CD4-positive, alpha-beta memory T cell (primary cell): Measurements from ENCODE around the gene ERN2. TPM values are rescaled to one million over a fixed set of nuclear protein-coding genes. Genes with fewer than 3 reads are reported as not detected.

Experiments used
- CTCF ChIA-PET: fragments of 350-600 bp; sonication (Branson Sonifier 250); formaldehyde crosslinking; loops from one replicate; lab custom pipeline; 2021; ENCODE audit warnings: inconsistent platforms; ENCODE audit not compliant: partially characterized antibody; lab: Charles Lee
- POLR2A ChIA-PET: fragments of 350-600 bp; sonication (Branson Sonifier 250); formaldehyde crosslinking; loops from one replicate; lab custom pipeline; 2021; ENCODE audit not compliant: partially characterized antibody; lab: Charles Lee
- DNase-seq, 5 donors: peaks; one replicate each; pipeline versions ENCODE4 v3.0.0 to v3.0.0-alpha.2; 2020 to 2022; ENCODE audit warnings: mixed read lengths in 1 of 5
- H3K27ac ChIP-seq: one replicate; pipeline ENCODE4 v1.7.0; 2013; ENCODE audit warnings: low read depth, low read length
- H3K27me3 ChIP-seq: 2 replicates; pipeline ENCODE4 v1.7.0; 2013; ENCODE audit warnings: mild to moderate bottlenecking, low read length, moderate library complexity; ENCODE audit not compliant: insufficient read depth
- H3K36me3 ChIP-seq: 2 replicates; pipeline ENCODE4 v1.7.0; 2013; ENCODE audit warnings: mild to moderate bottlenecking, low read length, moderate library complexity; ENCODE audit not compliant: insufficient read depth
- H3K4me1 ChIP-seq: 2 replicates; pipeline ENCODE4 v1.7.0; 2013; ENCODE audit warnings: mild to moderate bottlenecking, low read length, moderate library complexity; ENCODE audit not compliant: insufficient read depth
- H3K4me3 ChIP-seq, 2 donors: one replicate each; pipeline ENCODE4 v1.7.0; 2013; ENCODE audit warnings: low read length in 2 of 2, mild to moderate bottlenecking in 1 of 2
- H3K9me3 ChIP-seq, 2 donors: one replicate each; pipeline ENCODE4 v1.7.0; 2013; ENCODE audit warnings: low read length in 2 of 2, control low read depth in 1 of 2; ENCODE audit not compliant: control insufficient read depth in 1 of 2
- H3K27ac Mint-ChIP-seq, 7 donors: one replicate each; pipeline ENCODE4 v1.8.0; 2020 to 2021; ENCODE audit warnings: mixed read lengths in 7 of 7, mild to moderate bottlenecking in 6 of 7, inconsistent platforms in 3 of 7, moderate library complexity in 3 of 7
- H3K27me3 Mint-ChIP-seq, 2 donors: one replicate each; pipeline ENCODE4 v1.8.0; 2020 to 2021; ENCODE audit warnings: mixed read lengths in 2 of 2
- H3K36me3 Mint-ChIP-seq, 2 donors: one replicate each; pipeline ENCODE4 v1.8.0; 2020 to 2021; ENCODE audit warnings: mixed read lengths in 2 of 2, inconsistent platforms in 1 of 2, mild to moderate bottlenecking in 1 of 2
- H3K4me1 Mint-ChIP-seq, 4 donors: one replicate each; pipeline ENCODE4 v1.8.0; 2020 to 2021; ENCODE audit warnings: mixed read lengths in 4 of 4, mild to moderate bottlenecking in 1 of 4
- H3K4me3 Mint-ChIP-seq, 8 donors: one replicate each; pipeline ENCODE4 v1.8.0; 2020 to 2021; ENCODE audit warnings: mixed read lengths in 8 of 8, mild to moderate bottlenecking in 7 of 8, moderate library complexity in 6 of 8, inconsistent platforms in 3 of 8
- H3K9me3 Mint-ChIP-seq, 8 donors: one replicate each; pipeline ENCODE4 v1.8.0; 2020 to 2021; ENCODE audit warnings: mixed read lengths in 8 of 8, mild to moderate bottlenecking in 5 of 8, inconsistent platforms in 3 of 8, moderate library complexity in 1 of 8
- intact Hi-C: fragments of 100-400 bp; cut with micrococcal nuclease; formaldehyde crosslinking; loops from one replicate; pipeline ENCODE4 v1.15.1; 2023
- polyA plus RNA-seq, 2 donors: library from polyadenylated mRNA; unstranded; fragments of 300-500 nt; fragmentation: Illumina TruSeq; gene quantifications; one replicate each; pipeline ENCODE4 v1.2.3, GENCODE V29; 2021
- total RNA-seq, 2 experiments: library from RNA; stranded (reverse); gene quantifications; one replicate each; pipeline ENCODE4 v1.2.3, GENCODE V29; 2021

Gene ERN2
- total and polyA plus RNA-seq, 4 experiments from 2014 or later: not detected

DNA sequence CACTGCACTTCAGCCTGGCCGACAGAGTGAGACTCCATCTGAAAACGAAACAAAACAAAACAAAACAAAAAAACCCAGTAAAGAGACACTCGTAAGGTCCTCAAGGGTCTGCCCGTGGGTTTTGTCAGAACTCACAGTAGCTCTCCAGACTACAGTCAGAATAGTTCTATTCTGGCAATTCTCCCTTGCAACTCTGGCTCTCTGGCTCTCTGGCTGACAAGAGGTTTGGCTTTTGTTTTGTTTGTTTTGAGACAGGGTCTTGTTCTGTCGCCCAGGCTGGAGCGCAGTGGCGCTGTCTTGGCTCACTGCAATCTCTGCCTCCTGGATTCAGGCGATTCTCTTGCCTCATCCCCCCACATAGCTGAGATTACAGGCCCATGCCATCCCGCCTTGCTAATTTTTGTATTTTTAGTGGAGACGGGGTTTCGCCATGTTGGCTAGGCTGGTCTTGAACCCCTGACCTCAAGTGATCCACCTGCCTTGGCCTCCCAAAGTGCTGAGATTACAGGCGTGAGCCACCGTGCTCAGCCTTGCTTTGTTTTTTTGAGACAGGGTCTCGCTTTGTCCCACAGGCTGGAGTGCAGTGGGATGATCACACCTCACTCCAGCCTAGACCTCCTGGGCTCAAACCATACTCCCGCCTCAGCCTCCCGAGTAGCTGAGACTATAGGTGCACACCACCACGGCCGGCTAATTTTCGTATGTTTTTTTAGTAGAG, 21.3 kb upstream of the ERN2 start:
- H3K4me1 Mint-ChIP-seq: peaks cover 3 to 6% (median 5%) of the 10 kb centered on the region in 4 donors
- H3K4me3 Mint-ChIP-seq: no peak overlapping the region
- CTCF ChIA-PET: interaction anchor here (1.0 to 1.7 kb wide), 4 partner anchors 9 to 770 kb away, joined by 4 to 6 read pairs (median 5); no protein-coding TSS in a partner anchor
- no peaks in the 10 kb centered on the region for H3K27me3 ChIP-seq
- DNase-seq: no peak
- no peak overlapping the region for H3K27ac ChIP-seq
- H3K36me3 Mint-ChIP-seq: no peaks in the 10 kb centered on the region
- peaks cover 4 to 10% of the 10 kb centered on the region in 2 donors for H3K27me3 Mint-ChIP-seq
- H3K4me1 ChIP-seq: no peaks in the 10 kb centered on the region
- H3K27ac Mint-ChIP-seq: no peak overlapping the region
- POLR2A ChIA-PET: no interaction called here
- H3K36me3 ChIP-seq: no peaks in the 10 kb centered on the region
- H3K4me3 ChIP-seq: no peak overlapping the region
- no peaks in the 10 kb centered on the region for H3K9me3 ChIP-seq
- intact Hi-C loops: no loop called here
- peaks cover 0 to 2% (median 0%) of the 10 kb centered on the region in 8 donors for H3K9me3 Mint-ChIP-seq

- H3K9me3 Mint-ChIP-seq: peaks cover 0 to 2% (median 0%) of the 10 kb centered on the region in 8 donors
- H3K4me3 Mint-ChIP-seq: no peak overlapping the region
- Histone ChIP-seq H3K27ac (no peak overlapping the region), H3K27me3 (no peaks in the 10 kb centered on the region), H3K9me3 (no peaks in the 10 kb centered on the region), H3K36me3 (no peaks in the 10 kb centered on the region), H3K4me1 (no peaks in the 10 kb centered on the region), H3K4me3 (no peak overlapping the region)
- ChIA-PET POLR2A (no interaction called here), CTCF (interaction anchor here (0.6 kb wide), 1 partner anchor 54 kb away, joined by 3 read pairs; no protein-coding TSS in a partner anchor)
- H3K4me1 Mint-ChIP-seq: peaks cover 3 to 6% (median 4%) of the 10 kb centered on the region in 4 donors
- H3K27ac Mint-ChIP-seq: no peak overlapping the region
- H3K36me3 Mint-ChIP-seq: no peaks in the 10 kb centered on the region
- DNase-seq: no peak
- intact Hi-C loops: no loop called here
- H3K27me3 Mint-ChIP-seq: peaks cover 9% of the 10 kb centered on the region in 2 donors
These were observed 16.7 kb upstream of the ERN2 start for GRCh38 chr16:23729503-23730424.

GRCh38 chr16:23728112-23728477, 15.1 kb upstream of the ERN2 start:
- Mint-ChIP-seq H3K27ac (no peak overlapping the region), H3K4me1 (peaks cover 3 to 6% (median 4%) of the 10 kb centered on the region in 4 donors), H3K27me3 (peaks cover 13 to 15% of the 10 kb centered on the region in 2 donors), H3K9me3 (peaks cover 0 to 13% (median 7%) of the 10 kb centered on the region in 8 donors), H3K4me3 (no peak overlapping the region), H3K36me3 (peaks cover under 1 to 2% of the 10 kb centered on the region in 2 donors)
- Histone ChIP-seq H3K9me3 (no peaks in the 10 kb centered on the region), H3K36me3 (no peaks in the 10 kb centered on the region), H3K27me3 (no peaks in the 10 kb centered on the region), H3K27ac (no peak overlapping the region), H3K4me3 (no peak overlapping the region), H3K4me1 (no peaks in the 10 kb centered on the region)
- ChIA-PET CTCF (interaction anchor here (0.8 to 1.2 kb wide), 3 partner anchors 40 to 50 kb away, joined by 3 to 4 read pairs (median 3); no protein-coding TSS in a partner anchor), POLR2A (no interaction called here)
- intact Hi-C loops: no loop called here
- DNase-seq: no peak

- H3K27me3 ChIP-seq: no peaks in the 10 kb centered on the region
- peaks cover 4 to 5% of the 10 kb centered on the region in 2 donors for H3K36me3 Mint-ChIP-seq
- H3K9me3 Mint-ChIP-seq: peaks cover 0 to 22% (median 16%) of the 10 kb centered on the region in 8 donors
- H3K4me1 Mint-ChIP-seq: peaks cover 3 to 6% (median 4%) of the 10 kb centered on the region in 4 donors
- no peak overlapping the region for H3K4me3 ChIP-seq
- no peak overlapping the region for H3K4me3 Mint-ChIP-seq
- H3K27ac Mint-ChIP-seq: no peak overlapping the region
- H3K27ac ChIP-seq: no peak overlapping the region
- H3K27me3 Mint-ChIP-seq: peaks cover 15 to 17% of the 10 kb centered on the region in 2 donors
- H3K9me3 ChIP-seq: no peaks in the 10 kb centered on the region
- intact Hi-C loops: no loop called here
- no peaks in the 10 kb centered on the region for H3K4me1 ChIP-seq
- ChIA-PET POLR2A (no interaction called here), CTCF (interaction anchor here (0.9 to 1.5 kb wide), 4 partner anchors 9 to 526 kb away, joined by 3 to 5 read pairs (median 4); no protein-coding TSS in a partner anchor)
- no peak for DNase-seq
- no peaks in the 10 kb centered on the region for H3K36me3 ChIP-seq
These were observed 13.7 kb upstream of the ERN2 start for GRCh38 chr16:23726710-23727109.

- Mint-ChIP-seq H3K27me3 (peaks cover 17 to 18% of the 10 kb centered on the region in 2 donors), H3K4me1 (peaks cover 3 to 6% (median 4%) of the 10 kb centered on the region in 4 donors), H3K27ac (no peak overlapping the region), H3K4me3 (no peak overlapping the region), H3K9me3 (peaks cover 0 to 27% (median 20%) of the 10 kb centered on the region in 8 donors), H3K36me3 (peaks cover 4 to 5% of the 10 kb centered on the region in 2 donors)
- intact Hi-C loops: no loop called here
- no peak for DNase-seq
- Histone ChIP-seq H3K27me3 (no peaks in the 10 kb centered on the region), H3K27ac (no peak overlapping the region), H3K4me1 (no peaks in the 10 kb centered on the region), H3K4me3 (no peak overlapping the region), H3K9me3 (no peaks in the 10 kb centered on the region), H3K36me3 (no peaks in the 10 kb centered on the region)
- POLR2A ChIA-PET: no interaction called here
- CTCF ChIA-PET: interaction anchor here (1.6 kb wide), 1 partner anchor 10 kb away, joined by 6 read pairs; no protein-coding TSS in a partner anchor
These were observed 11.7 kb upstream of the ERN2 start for GRCh38 chr16:23724785-23725131.

DNA sequence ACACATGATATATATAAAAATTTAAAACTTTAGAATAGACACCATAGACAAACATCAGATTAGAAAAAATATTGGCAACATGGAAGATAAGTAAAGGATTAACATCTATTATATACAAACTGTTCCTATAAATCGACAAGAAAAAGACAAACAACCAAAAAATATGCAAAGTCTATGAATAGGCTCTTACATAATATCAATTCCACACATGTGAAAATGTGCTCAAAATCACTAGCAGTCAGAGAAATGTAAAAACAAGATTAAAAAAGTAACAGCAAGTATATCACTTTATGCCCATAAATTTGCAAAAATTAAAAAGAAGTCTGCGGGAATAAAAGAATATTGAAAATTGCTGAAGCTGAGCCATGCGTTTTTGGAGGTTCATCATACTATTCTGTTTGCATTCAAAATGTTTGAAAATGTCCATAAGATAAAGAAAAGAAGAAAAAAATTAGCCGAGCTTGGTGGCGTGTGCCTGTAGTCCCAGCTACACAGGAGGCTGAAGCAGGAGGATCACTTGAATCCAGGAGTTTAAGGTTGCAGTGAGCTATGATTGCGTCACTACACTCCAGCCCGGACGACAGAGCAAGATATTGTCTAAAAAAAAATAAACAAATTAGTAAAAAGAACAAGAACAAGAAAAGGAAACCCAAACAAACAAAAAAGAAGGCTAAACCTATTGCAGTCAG, 11.2 kb upstream of the ERN2 start:
- Mint-ChIP-seq H3K27ac (no peak overlapping the region), H3K36me3 (peaks cover 4 to 5% of the 10 kb centered on the region in 2 donors), H3K27me3 (peaks cover 16 to 17% of the 10 kb centered on the region in 2 donors), H3K9me3 (peaks cover 0 to 27% (median 20%) of the 10 kb centered on the region in 8 donors), H3K4me3 (no peak overlapping the region), H3K4me1 (peaks cover 3 to 6% (median 4%) of the 10 kb centered on the region in 4 donors)
- Histone ChIP-seq H3K27ac (no peak overlapping the region), H3K27me3 (no peaks in the 10 kb centered on the region), H3K36me3 (no peaks in the 10 kb centered on the region), H3K4me1 (no peaks in the 10 kb centered on the region), H3K4me3 (no peak overlapping the region), H3K9me3 (no peaks in the 10 kb centered on the region)
- POLR2A ChIA-PET: no interaction called here
- CTCF ChIA-PET: no interaction called here
- DNase-seq: no peak
- intact Hi-C loops: no loop called here
